Panc1 (cell line): ENCODE results near the gene DEFB113. TPM values are rescaled to one million over a fixed set of nuclear protein-coding genes. Genes with fewer than 3 reads are reported as not detected.

Source experiments
- ATAC-seq: fragments of 200-7000 bp; cut with Tn5 transposase; 2 replicates; pipeline ENCODE4 v1.9.1; 2020; ENCODE audit warnings: mild to moderate bottlenecking, moderate library complexity
- BruUV-seq: library from RNA; stranded (reverse); fragments of 400-500 nt; replicated peaks from 2 replicates; lab custom pipeline; 2021; lab: Mats Ljungman, UMichigan
- CTCF ChIA-PET: fragments of 300-600 bp; sonication (Branson Sonifier 250); formaldehyde crosslinking; loops from one replicate; lab custom pipeline; 2022; ENCODE audit warnings: antibody characterized with exemption; lab: Charles Lee
- POLR2A ChIA-PET: fragments of 300-600 bp; sonication (Branson Sonifier 250); formaldehyde crosslinking; loops from one replicate; lab custom pipeline; 2022; ENCODE audit warnings: antibody characterized with exemption; lab: Charles Lee
- DNase-seq: peaks from one replicate; pipeline ENCODE4 v3.0.0-alpha.2; 2010; ENCODE audit warnings: low read depth, low spot score
- H3K27ac ChIP-seq: 2 replicates; pipeline ENCODE4 v1.5.1; 2011; ENCODE audit warnings: mild to moderate bottlenecking, low read length, inconsistent platforms
- H3K27me3 ChIP-seq: fragments of 200-500 bp; sonication (Bioruptor generic); 2 replicates; pipeline ENCODE4 v1.6.0; 2014; ENCODE audit warnings: low read length, inconsistent platforms; ENCODE audit not compliant: control insufficient read depth, insufficient read depth
- H3K36me3 ChIP-seq: fragments of 200-500 bp; sonication (Bioruptor generic); 2 replicates; pipeline ENCODE4 v1.5.1; 2014; ENCODE audit warnings: inconsistent platforms, mild to moderate bottlenecking, low read length, moderate library complexity; ENCODE audit not compliant: control insufficient read depth, insufficient read depth
- H3K4me1 ChIP-seq: 2 replicates; pipeline ENCODE4 v1.5.1; 2011; ENCODE audit warnings: inconsistent platforms, mild to moderate bottlenecking, low read length, moderate library complexity; ENCODE audit not compliant: control insufficient read depth, insufficient read depth
- H3K4me3 ChIP-seq, 2 experiments: 2 replicates each; pipeline ENCODE4 v1.5.1; 2011 to 2012; ENCODE audit warnings: low read depth in 2 of 2, low read length in 2 of 2, mild to moderate bottlenecking in 2 of 2, inconsistent platforms in 1 of 2, moderate library complexity in 1 of 2
- H3K9me3 ChIP-seq: fragments of 200-500 bp; sonication (Bioruptor generic); 2 replicates; pipeline ENCODE4 v1.5.1; 2014; ENCODE audit warnings: low read depth, mild to moderate bottlenecking, inconsistent platforms, low read length, moderate library complexity; ENCODE audit not compliant: control insufficient read depth, insufficient read depth
- POLR2AphosphoS5 ChIP-seq: IDR thresholded peaks from 2 replicates; pipeline ENCODE4 v1.6.1; 2012; ENCODE audit warnings: mild to moderate bottlenecking, low read depth, low read length, moderate library complexity
- SIN3A ChIP-seq: IDR thresholded peaks from 2 replicates; pipeline ENCODE4 v1.6.1; 2012; ENCODE audit warnings: low read depth, mild to moderate bottlenecking, low read length, moderate library complexity, borderline replicate concordance; ENCODE audit not compliant: insufficient read depth
- TCF7L2 ChIP-seq: IDR thresholded peaks from 2 replicates; pipeline ENCODE4 v1.6.1; 2011; ENCODE audit warnings: mild to moderate bottlenecking, low read depth, low read length, inconsistent platforms
- in situ Hi-C: cut with HindIII; loops from 2 replicates; pipeline ENCODE4 v1.10.0; 2016; ENCODE audit warnings: low sequenced_read_pairs, low pct_unique_long_range_greater_than_20kb
- intact Hi-C: fragments of 100-400 bp; cut with micrococcal nuclease; formaldehyde crosslinking; loops from one replicate; pipeline ENCODE4 v1.10.0; 2022; ENCODE audit not compliant: unreplicated experiment
- total RNA-seq: library from RNA; stranded (reverse); gene quantifications from one replicate; pipeline ENCODE4 v1.2.1, GENCODE V29; 2021; ENCODE audit not compliant: unreplicated experiment
- TF ChIP-seq, protein P1 (sequence below): fragments of 450-650 bp; IDR thresholded peaks from 2 replicates; pipeline ENCODE4 v1.5.1; 2017; ENCODE audit warnings: mild to moderate bottlenecking
- TF ChIP-seq, protein P2 (sequence below), 2 experiments: IDR thresholded peaks; 2 replicates each; pipeline ENCODE4 v1.6.1; 2011 to 2012; ENCODE audit warnings: low read depth in 2 of 2, control low read depth in 1 of 2, low read length in 1 of 2, mild to moderate bottlenecking in 1 of 2, moderate library complexity in 1 of 2; ENCODE audit not compliant: insufficient read depth in 1 of 2

Gene DEFB113
- total RNA-seq, 1 experiment from 2014 or later = not detected

DNA sequence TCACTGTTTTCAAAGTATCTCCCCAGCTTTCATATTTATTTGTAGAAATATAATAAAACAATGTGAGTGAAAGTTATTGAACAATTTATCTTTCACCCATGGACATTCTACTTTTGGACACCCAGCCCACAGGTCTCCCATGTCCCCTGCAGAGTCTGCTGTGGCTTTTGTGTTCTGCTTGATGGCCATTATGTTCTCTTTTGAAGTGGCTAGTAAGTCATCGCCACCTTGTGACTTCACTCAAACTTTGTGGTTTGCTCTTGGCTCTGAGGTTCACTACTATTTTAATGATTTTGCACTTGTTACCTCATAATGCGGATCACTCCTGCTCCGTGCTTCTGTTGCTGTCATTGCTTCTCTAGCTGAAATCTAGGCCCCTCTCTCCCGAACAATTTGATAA is 10.2 kb upstream of the DEFB113 start:
- Histone ChIP-seq H3K4me1 (no peaks in the 10 kb centered on the region), H3K4me3 (no peak overlapping the region), H3K36me3 (no peaks in the 10 kb centered on the region), H3K27me3 (no peaks in the 10 kb centered on the region), H3K27ac (no peak overlapping the region), H3K9me3 (no peaks in the 10 kb centered on the region; the same call in 1 of the 2 replicates)
- no peak for TF ChIP-seq SIN3A
- TF ChIP-seq, protein P1, sequence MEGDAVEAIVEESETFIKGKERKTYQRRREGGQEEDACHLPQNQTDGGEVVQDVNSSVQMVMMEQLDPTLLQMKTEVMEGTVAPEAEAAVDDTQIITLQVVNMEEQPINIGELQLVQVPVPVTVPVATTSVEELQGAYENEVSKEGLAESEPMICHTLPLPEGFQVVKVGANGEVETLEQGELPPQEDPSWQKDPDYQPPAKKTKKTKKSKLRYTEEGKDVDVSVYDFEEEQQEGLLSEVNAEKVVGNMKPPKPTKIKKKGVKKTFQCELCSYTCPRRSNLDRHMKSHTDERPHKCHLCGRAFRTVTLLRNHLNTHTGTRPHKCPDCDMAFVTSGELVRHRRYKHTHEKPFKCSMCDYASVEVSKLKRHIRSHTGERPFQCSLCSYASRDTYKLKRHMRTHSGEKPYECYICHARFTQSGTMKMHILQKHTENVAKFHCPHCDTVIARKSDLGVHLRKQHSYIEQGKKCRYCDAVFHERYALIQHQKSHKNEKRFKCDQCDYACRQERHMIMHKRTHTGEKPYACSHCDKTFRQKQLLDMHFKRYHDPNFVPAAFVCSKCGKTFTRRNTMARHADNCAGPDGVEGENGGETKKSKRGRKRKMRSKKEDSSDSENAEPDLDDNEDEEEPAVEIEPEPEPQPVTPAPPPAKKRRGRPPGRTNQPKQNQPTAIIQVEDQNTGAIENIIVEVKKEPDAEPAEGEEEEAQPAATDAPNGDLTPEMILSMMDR = no peak
- no peak for TF ChIP-seq TCF7L2
- TF ChIP-seq POLR2AphosphoS5 = no peak
- TF ChIP-seq, protein P2, sequence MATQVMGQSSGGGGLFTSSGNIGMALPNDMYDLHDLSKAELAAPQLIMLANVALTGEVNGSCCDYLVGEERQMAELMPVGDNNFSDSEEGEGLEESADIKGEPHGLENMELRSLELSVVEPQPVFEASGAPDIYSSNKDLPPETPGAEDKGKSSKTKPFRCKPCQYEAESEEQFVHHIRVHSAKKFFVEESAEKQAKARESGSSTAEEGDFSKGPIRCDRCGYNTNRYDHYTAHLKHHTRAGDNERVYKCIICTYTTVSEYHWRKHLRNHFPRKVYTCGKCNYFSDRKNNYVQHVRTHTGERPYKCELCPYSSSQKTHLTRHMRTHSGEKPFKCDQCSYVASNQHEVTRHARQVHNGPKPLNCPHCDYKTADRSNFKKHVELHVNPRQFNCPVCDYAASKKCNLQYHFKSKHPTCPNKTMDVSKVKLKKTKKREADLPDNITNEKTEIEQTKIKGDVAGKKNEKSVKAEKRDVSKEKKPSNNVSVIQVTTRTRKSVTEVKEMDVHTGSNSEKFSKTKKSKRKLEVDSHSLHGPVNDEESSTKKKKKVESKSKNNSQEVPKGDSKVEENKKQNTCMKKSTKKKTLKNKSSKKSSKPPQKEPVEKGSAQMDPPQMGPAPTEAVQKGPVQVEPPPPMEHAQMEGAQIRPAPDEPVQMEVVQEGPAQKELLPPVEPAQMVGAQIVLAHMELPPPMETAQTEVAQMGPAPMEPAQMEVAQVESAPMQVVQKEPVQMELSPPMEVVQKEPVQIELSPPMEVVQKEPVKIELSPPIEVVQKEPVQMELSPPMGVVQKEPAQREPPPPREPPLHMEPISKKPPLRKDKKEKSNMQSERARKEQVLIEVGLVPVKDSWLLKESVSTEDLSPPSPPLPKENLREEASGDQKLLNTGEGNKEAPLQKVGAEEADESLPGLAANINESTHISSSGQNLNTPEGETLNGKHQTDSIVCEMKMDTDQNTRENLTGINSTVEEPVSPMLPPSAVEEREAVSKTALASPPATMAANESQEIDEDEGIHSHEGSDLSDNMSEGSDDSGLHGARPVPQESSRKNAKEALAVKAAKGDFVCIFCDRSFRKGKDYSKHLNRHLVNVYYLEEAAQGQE (IDR thresholded peaks at IDR 0.05; ENCODE audit: insufficient read depth in 1 of 2, low read depth in 2 of 2, low read length in 1 of 2) = no peak
- POLR2A ChIA-PET = no interaction called here
- CTCF ChIA-PET = no interaction called here
- no TSS peak for BruUV-seq
- no peak for DNase-seq
- intact Hi-C loops (no loop called here), in situ Hi-C loops (no loop called here)
- ATAC-seq = no peak

DNA sequence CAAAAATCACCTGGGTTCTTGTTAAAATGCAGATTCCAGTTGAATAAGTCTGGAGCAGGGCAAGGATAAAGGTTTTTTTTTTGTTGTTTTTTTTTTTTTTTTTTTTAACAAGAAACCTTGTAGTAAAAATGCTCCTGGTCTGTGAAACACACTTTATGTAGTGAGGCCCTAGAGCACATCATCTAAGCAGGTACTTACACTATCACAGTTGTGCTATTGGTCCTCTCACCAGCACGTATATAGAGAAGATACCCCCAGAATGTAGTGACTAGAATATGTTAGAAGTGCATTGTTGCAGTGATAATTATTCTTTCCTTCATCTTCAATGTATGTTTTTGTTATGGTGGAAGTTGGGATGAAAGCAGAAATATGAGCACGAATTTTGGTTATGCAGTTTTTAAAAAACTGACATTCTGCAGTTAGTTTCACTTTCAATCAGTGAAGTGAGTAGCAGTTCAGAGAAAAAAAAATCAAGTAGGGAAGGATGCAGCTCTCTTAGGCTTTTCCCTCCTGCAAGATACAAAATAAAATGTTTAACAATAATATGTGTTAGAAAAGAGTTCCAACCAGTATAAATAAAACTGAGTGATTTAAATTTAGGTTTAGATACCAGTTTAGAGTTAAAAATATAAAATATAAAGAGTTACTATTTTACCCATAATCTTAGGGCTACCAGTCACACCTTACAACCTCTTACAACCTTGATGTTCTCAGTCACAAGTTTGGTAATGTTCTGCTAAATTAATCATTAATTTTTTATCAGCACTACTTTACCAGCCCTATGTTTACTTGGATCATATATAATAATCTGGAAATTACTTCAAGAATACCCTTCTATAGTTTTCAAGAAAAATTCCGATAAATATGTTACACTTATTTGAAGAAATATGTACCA is 9.2 kb upstream of the DEFB113 start:
- Histone ChIP-seq H3K9me3 (no peaks in the 10 kb centered on the region; the same call in 1 of the 2 replicates), H3K27me3 (no peaks in the 10 kb centered on the region), H3K4me1 (no peaks in the 10 kb centered on the region), H3K27ac (no peak overlapping the region), H3K36me3 (no peaks in the 10 kb centered on the region), H3K4me3 (peak overlapping the region in 1 of 2 experiments; percentile 12; a peak in 2 of 4 replicates)
- in situ Hi-C loops (no loop called here), intact Hi-C loops (no loop called here)
- ATAC-seq = no peak
- DNase-seq = no peak
- no TSS peak for BruUV-seq
- ChIA-PET CTCF (no interaction called here), POLR2A (no interaction called here)
- TF ChIP-seq, protein P2 (IDR thresholded peaks at IDR 0.05; ENCODE audit: insufficient read depth in 1 of 2, low read depth in 2 of 2, low read length in 1 of 2) = no peak
- TF ChIP-seq POLR2AphosphoS5 (no peak), SIN3A (no peak), TCF7L2 (no peak)
